Neural progenitor cell (in vitro differentiated cells): Measurements from ENCODE around the gene NUDT15. TPM values are rescaled to one million over a fixed set of nuclear protein-coding genes. Genes with fewer than 3 reads are reported as not detected.

Source experiments
- DNase-seq: peaks from one replicate; pipeline ENCODE4 v3.0.0-alpha.2; 2016; ENCODE audit warnings: low spot score
- H2AFZ ChIP-seq: fragments of 200-600 bp; sonication (generic); replicated peaks from 2 replicates; pipeline ENCODE4 v1.6.1; 2016; ENCODE audit warnings: antibody characterized with exemption
- H3F3A ChIP-seq: fragments of 200-600 bp; sonication (generic); 2 replicates; pipeline ENCODE4 v1.6.1; 2016; ENCODE audit warnings: antibody characterized with exemption, low read depth
- H3K27ac ChIP-seq: fragments of 200-600 bp; sonication (generic); 2 replicates; pipeline ENCODE4 v1.5.1; 2016; ENCODE audit warnings: mild to moderate bottlenecking
- H3K27me3 ChIP-seq: fragments of 200-600 bp; sonication (generic); 2 replicates; pipeline ENCODE4 v1.6.1; 2016; ENCODE audit warnings: mild to moderate bottlenecking, moderate library complexity
- H3K36me3 ChIP-seq: fragments of 200-600 bp; sonication (generic); 2 replicates; pipeline ENCODE4 v1.5.1; 2016
- H3K4me1 ChIP-seq: fragments of 200-600 bp; sonication (generic); 2 replicates; pipeline ENCODE4 v1.6.1; 2016; ENCODE audit warnings: mixed run types
- H3K4me2 ChIP-seq: fragments of 200-600 bp; sonication (generic); 2 replicates; pipeline ENCODE4 v1.6.1; 2016
- H3K4me3 ChIP-seq: fragments of 200-600 bp; sonication (generic); 2 replicates; pipeline ENCODE4 v1.5.1; 2016
- H3K79me2 ChIP-seq: fragments of 200-600 bp; sonication (generic); 2 replicates; pipeline ENCODE4 v1.6.1; 2016; ENCODE audit warnings: low read depth
- H3K9ac ChIP-seq: fragments of 200-600 bp; sonication (generic); 2 replicates; pipeline ENCODE4 v1.6.1; 2016
- H3K9me3 ChIP-seq: fragments of 200-600 bp; sonication (generic); 2 replicates; pipeline ENCODE4 v1.5.1; 2016; ENCODE audit warnings: low read depth
- H4K20me1 ChIP-seq: fragments of 200-600 bp; sonication (generic); 2 replicates; pipeline ENCODE4 v1.6.1; 2016; ENCODE audit warnings: low read depth
- H3K27ac Mint-ChIP-seq: 3 replicates; pipeline ENCODE4 v1.8.0; 2021; ENCODE audit warnings: mixed read lengths
- H3K27me3 Mint-ChIP-seq: 2 replicates; pipeline ENCODE4 v1.8.0; 2022; ENCODE audit warnings: low read depth, mild to moderate bottlenecking, inconsistent platforms, moderate library complexity, mixed read lengths; ENCODE audit not compliant: insufficient read depth
- H3K36me3 Mint-ChIP-seq: 3 replicates; pipeline ENCODE4 v1.8.0; 2021; ENCODE audit warnings: mixed read lengths
- H3K4me1 Mint-ChIP-seq: 3 replicates; pipeline ENCODE4 v1.8.0; 2021; ENCODE audit warnings: mixed read lengths
- H3K4me3 Mint-ChIP-seq: 3 replicates; pipeline ENCODE4 v1.8.0; 2021; ENCODE audit warnings: mild to moderate bottlenecking, moderate library complexity, mixed read lengths
- H3K9me3 Mint-ChIP-seq: 3 replicates; pipeline ENCODE4 v1.8.0; 2020; ENCODE audit warnings: mixed read lengths
- EZH2 ChIP-seq: fragments of 200-600 bp; sonication (generic); IDR thresholded peaks from 2 replicates; pipeline ENCODE4 v1.6.1; 2017; ENCODE audit warnings: antibody characterized with exemption, mild to moderate bottlenecking, moderate library complexity
- EZH2phosphoT487 ChIP-seq: fragments of 200-600 bp; sonication (generic); IDR thresholded peaks from 2 replicates; pipeline ENCODE4 v1.6.1; 2017; ENCODE audit warnings: antibody characterized with exemption
- total RNA-seq: library from RNA; depleted of rRNA; stranded (reverse); fragments of >200 nt; gene quantifications from 2 replicates; pipeline ENCODE4 v1.2.3, GENCODE V29; 2015; ENCODE audit warnings: low replicate concordance
- TF ChIP-seq, protein P1 (sequence below): fragments of 200-600 bp; sonication (generic); IDR thresholded peaks from 2 replicates; pipeline ENCODE4 v1.5.1; 2017; ENCODE audit warnings: antibody characterized with exemption, mild to moderate bottlenecking

The NUDT15 gene
- total RNA-seq, 1 donor from 2014 or later: 63.8 TPM

- DNase-seq: no peak
- Histone ChIP-seq H2AFZ (no peak overlapping the region), H3F3A (no peaks in the 10 kb centered on the region), H3K4me2 (no peak overlapping the region), H3K4me1 (no peaks in the 10 kb centered on the region), H3K4me3 (no peak overlapping the region), H3K9ac (no peak overlapping the region), H4K20me1 (no peaks in the 10 kb centered on the region), H3K27me3 (no peaks in the 10 kb centered on the region), H3K9me3 (peaks cover 42% of the 10 kb centered on the region), H3K27ac (no peak overlapping the region), H3K36me3 (peaks cover 63% of the 10 kb centered on the region), H3K79me2 (no peaks in the 10 kb centered on the region)
- H3K27ac Mint-ChIP-seq: no peak overlapping the region
- TF ChIP-seq EZH2phosphoT487 (no peak), EZH2 (no peak)
- TF ChIP-seq, protein P1, sequence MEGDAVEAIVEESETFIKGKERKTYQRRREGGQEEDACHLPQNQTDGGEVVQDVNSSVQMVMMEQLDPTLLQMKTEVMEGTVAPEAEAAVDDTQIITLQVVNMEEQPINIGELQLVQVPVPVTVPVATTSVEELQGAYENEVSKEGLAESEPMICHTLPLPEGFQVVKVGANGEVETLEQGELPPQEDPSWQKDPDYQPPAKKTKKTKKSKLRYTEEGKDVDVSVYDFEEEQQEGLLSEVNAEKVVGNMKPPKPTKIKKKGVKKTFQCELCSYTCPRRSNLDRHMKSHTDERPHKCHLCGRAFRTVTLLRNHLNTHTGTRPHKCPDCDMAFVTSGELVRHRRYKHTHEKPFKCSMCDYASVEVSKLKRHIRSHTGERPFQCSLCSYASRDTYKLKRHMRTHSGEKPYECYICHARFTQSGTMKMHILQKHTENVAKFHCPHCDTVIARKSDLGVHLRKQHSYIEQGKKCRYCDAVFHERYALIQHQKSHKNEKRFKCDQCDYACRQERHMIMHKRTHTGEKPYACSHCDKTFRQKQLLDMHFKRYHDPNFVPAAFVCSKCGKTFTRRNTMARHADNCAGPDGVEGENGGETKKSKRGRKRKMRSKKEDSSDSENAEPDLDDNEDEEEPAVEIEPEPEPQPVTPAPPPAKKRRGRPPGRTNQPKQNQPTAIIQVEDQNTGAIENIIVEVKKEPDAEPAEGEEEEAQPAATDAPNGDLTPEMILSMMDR: no peak
- H3K27me3 Mint-ChIP-seq: peaks cover 2% of the 10 kb centered on the region
- H3K4me1 Mint-ChIP-seq: no peaks in the 10 kb centered on the region
- no peak overlapping the region for H3K4me3 Mint-ChIP-seq
- H3K9me3 Mint-ChIP-seq: peaks cover 38% of the 10 kb centered on the region
- peaks cover 77% of the 10 kb centered on the region for H3K36me3 Mint-ChIP-seq
Observed at GRCh38 chr13:48069573-48069972, 32.0 kb downstream of the NUDT15 start.

DNA sequence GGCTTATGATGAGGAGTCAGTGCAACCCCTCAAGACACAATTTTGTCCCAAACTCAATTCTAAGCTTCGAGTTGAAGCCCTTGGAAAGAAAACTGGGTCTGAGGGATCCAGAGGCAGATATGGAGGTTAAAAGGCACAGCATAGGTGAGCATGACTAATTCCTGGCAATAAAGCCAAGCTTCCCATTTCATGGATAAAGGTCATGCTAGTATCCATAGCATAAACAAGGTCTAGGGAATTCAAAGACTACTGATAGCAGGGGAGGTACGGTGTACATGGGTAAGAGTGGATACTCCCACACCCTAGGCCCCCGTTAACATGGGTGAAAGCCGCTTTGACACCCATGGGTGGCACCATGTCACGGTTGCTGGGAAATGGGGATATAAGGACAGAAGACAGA lies 33.4 kb downstream of the NUDT15 start:
- H3F3A ChIP-seq: no peaks in the 10 kb centered on the region
- peaks cover 85% of the 10 kb centered on the region for H3K36me3 Mint-ChIP-seq
- no peaks in the 10 kb centered on the region for H4K20me1 ChIP-seq
- no peak for TF ChIP-seq EZH2
- TF ChIP-seq, protein P1: no peak
- no peak for TF ChIP-seq EZH2phosphoT487
- H3K27me3 ChIP-seq: no peaks in the 10 kb centered on the region
- H3K36me3 ChIP-seq: peaks cover 67% of the 10 kb centered on the region
- H3K27ac Mint-ChIP-seq: no peak overlapping the region
- no peak overlapping the region for H3K4me3 ChIP-seq
- H3K79me2 ChIP-seq: no peaks in the 10 kb centered on the region
- H3K9me3 ChIP-seq: peaks cover 42% of the 10 kb centered on the region
- no peak overlapping the region for H2AFZ ChIP-seq
- H3K4me1 Mint-ChIP-seq: no peaks in the 10 kb centered on the region
- H3K27ac ChIP-seq: no peak overlapping the region
- H3K27me3 Mint-ChIP-seq: peaks cover 2% of the 10 kb centered on the region
- no peak overlapping the region for H3K4me2 ChIP-seq
- peaks cover 38% of the 10 kb centered on the region for H3K9me3 Mint-ChIP-seq
- no peak overlapping the region for H3K4me3 Mint-ChIP-seq
- no peak for DNase-seq
- H3K4me1 ChIP-seq: no peaks in the 10 kb centered on the region
- H3K9ac ChIP-seq: no peak overlapping the region

GRCh38 chr13:48072304-48072703 lies 34.8 kb downstream of the NUDT15 start:
- no peaks in the 10 kb centered on the region for H3K4me1 ChIP-seq
- Mint-ChIP-seq H3K4me1 (no peaks in the 10 kb centered on the region), H3K9me3 (peaks cover 38% of the 10 kb centered on the region), H3K36me3 (peaks cover 79% of the 10 kb centered on the region), H3K27me3 (peaks cover 2% of the 10 kb centered on the region), H3K4me3 (no peak overlapping the region), H3K27ac (no peak overlapping the region)
- no peak overlapping the region for H3K4me3 ChIP-seq
- no peaks in the 10 kb centered on the region for H3K79me2 ChIP-seq
- H3K27ac ChIP-seq: no peak overlapping the region
- no peak overlapping the region for H3K4me2 ChIP-seq
- no peak overlapping the region for H3K9ac ChIP-seq
- DNase-seq: no peak
- H4K20me1 ChIP-seq: no peaks in the 10 kb centered on the region
- H3K9me3 ChIP-seq: peaks cover 38% of the 10 kb centered on the region
- no peaks in the 10 kb centered on the region for H3F3A ChIP-seq
- peaks cover 74% of the 10 kb centered on the region for H3K36me3 ChIP-seq
- no peaks in the 10 kb centered on the region for H3K27me3 ChIP-seq
- H2AFZ ChIP-seq: no peak overlapping the region
- TF ChIP-seq, protein P1: no peak
